NCI-H2081 treated with DMSO at 0.1 percent for 48 hours (cell line): Measurements from ENCODE around the gene TSR3.

Source experiments
- DNase-seq: peaks from one replicate; lab custom pipeline; 2025; lab: John Stamatoyannopoulos, UW

TSR3 gene

GRCh38 chr16:1377406-1378010 lies 25.8 kb upstream of the TSR3 start:
- DNase-seq = no peak

GRCh38 chr16:1375741-1376410 lies 24.2 kb upstream of the TSR3 start:
- DNase-seq = no peak

- DNase-seq = no peak
These were observed 23.6 kb upstream of the TSR3 start for GRCh38 chr16:1375298-1375640.

- DNase-seq = no peak
These were observed 23.0 kb upstream of the TSR3 start for GRCh38 chr16:1374418-1375297.

GRCh38 chr16:1372292-1372950 lies 20.7 kb upstream of the TSR3 start:
- no peak for DNase-seq

GRCh38 chr16:1371054-1371978 lies 19.6 kb upstream of the TSR3 start:
- DNase-seq = no peak

- no peak for DNase-seq
These were observed 16.0 kb upstream of the TSR3 start for GRCh38 chr16:1367486-1368174.

- no peak for DNase-seq
These were observed 15.1 kb upstream of the TSR3 start for GRCh38 chr16:1366712-1367299.

- DNase-seq = no peak
These were observed 14.5 kb upstream of the TSR3 start for GRCh38 chr16:1366060-1366711.

- DNase-seq = no peak
These were observed 12.8 kb upstream of the TSR3 start for GRCh38 chr16:1364510-1364909.

GRCh38 chr16:1363501-1364041 lies 11.9 kb upstream of the TSR3 start:
- DNase-seq = no peak

GRCh38 chr16:1362807-1363206 lies 11.1 kb upstream of the TSR3 start:
- no peak for DNase-seq

- DNase-seq = no peak
These were observed 10.1 kb upstream of the TSR3 start for GRCh38 chr16:1361685-1362360.

- DNase-seq = no peak
These were observed 6.4 kb upstream of the TSR3 start for GRCh38 chr16:1357906-1358566.

GRCh38 chr16:1356061-1356900 lies 4.6 kb upstream of the TSR3 start:
- no peak for DNase-seq

- no peak for DNase-seq
These were observed 3.9 kb upstream of the TSR3 start for GRCh38 chr16:1355591-1355990.

GRCh38 chr16:1354815-1355540 lies 3.3 kb upstream of the TSR3 start:
- DNase-seq = no peak
